GM21423 (cell line): Measurements from ENCODE around the gene TMLHE.
A peak's percentile ranks its signal among the peaks of the same experiment; 100 is the strongest.
"Not testable (repeated sequence)": the region's sequence is repeated elsewhere in the genome, so short reads cannot be mapped to it uniquely, and the experiment has no call there.

ENCODE experiments used
- ATAC-seq: cut with Tn5 transposase; IDR thresholded peaks from one replicate; pipeline ENCODE4 v1.9.1; 2021; ENCODE audit warnings: mild to moderate bottlenecking, moderate library complexity; ENCODE audit not compliant: unreplicated experiment

TMLHE gene

GRCh38 chrX:155505296-155505695 is 107.5 kb downstream of the TMLHE start:
- ATAC-seq = no peak

DNA sequence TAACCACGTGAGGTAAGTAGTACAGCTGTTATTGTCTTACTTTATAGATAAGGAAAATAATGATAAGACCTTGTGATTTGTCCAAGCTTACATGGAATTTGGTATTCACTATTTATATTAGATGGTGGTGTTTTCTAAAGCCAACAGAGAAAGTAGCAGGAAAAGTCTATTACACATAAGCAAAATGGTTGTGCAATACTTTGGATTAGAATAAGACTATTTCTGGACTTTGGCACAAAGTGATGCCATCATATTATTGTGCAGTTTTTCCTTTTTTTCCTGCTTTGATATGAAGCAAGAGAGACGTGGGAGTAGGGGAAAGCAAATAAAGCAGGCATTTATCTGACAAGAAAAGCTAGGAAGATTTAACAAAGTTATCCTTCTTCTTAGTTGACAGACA is 117.6 kb downstream of the TMLHE start:
- not testable (repeated sequence) for ATAC-seq

DNA sequence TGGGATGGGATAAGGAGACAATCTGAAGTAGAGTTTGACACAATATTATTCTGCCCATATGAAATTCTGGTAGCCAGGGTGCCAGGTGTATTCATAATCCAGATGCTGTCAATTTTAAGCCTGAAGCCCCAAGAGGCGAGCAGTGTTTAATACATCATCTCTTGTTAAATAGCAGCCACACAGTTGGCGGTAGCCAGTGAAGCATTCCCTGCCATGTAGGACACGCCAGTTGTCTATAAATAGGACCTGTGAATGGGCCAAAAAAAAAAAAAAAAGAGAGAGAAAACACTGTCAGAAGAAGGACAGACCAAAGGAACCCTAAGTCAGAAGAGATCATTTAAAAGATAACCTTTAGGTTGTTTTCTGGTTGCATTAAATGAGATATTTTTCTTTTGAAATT is 121.3 kb downstream of the TMLHE start:
- ATAC-seq = not testable (repeated sequence)

DNA sequence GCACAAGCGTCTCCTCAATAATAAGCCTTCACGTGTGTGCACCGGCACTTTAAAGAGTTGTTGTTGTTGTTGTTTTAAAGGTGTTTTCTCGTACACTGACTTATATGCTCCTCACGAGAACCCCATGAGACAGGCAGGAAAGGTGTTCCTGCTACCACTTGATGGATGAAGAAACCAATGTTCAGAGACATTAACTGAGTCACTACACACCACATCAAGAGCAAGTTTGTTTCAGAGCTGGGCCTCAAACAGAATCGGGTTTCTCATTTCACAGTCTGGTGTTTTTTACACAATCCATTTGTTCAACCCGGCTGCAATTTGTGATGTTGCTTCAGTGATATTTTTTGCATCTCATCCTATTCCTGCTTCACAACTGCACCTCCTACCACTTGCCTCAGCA is 135.6 kb downstream of the TMLHE start:
- not testable (repeated sequence) for ATAC-seq

DNA sequence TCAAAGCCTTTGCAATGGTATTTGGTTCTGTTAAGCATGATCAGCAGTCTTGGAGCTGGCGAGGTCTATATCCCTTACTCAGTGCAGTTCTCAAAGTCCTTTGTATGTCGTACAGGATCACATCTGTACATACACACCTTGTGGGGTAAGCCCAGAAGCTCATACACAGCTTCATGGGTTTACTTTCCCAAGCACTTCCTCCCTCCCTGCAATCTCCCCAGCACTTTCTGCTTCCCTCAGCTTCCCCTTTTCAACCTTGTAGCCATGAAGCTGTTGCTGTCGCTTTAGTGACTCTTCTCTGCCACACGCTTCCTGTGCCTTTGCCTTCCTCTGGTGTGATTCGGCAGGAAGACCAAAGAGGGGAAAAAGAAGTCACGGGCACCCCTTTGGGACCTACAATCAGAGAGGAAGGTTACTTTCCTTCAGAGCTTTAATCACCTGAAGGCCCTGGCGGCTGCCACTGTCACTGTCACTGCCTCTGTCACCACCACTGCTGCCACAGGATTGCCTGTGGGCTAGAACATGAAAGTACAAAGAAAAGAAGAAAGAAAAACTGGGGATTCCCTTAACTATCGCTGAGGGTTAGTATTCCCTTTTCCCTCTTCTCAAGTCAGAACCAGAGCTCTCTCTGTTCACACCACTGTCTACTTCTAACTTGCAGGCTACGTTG is 146.3 kb downstream of the TMLHE start:
- not testable (repeated sequence) for ATAC-seq

DNA sequence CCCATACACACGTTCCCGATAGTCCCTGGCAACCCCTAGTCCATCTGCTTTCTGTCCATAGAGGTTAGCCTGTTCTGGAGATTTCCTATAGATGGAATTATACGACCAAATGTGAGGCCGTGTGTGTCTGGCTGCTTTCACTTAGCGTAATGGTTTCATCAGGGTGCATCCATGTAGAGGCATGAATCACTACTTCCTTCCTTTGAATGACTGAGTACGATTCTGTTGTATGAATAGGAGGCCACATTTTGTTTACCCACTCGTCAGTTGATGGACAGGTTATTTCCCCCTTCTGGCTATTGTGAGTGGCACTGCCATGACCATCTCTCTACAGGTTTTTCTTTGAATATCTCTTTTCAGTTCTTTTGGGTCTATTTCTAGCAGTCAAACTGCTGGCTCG is 152.3 kb downstream of the TMLHE start:
- not testable (repeated sequence) for ATAC-seq

GRCh38 chrX:155458471-155458870 is 154.3 kb downstream of the TMLHE start, which contains the start of gene F8A3:
Gene F8A3 (minus strand): TSS chrX:155458620. CDS start chrX:155458600, 20 bp downstream.
- peak; percentile 80 for ATAC-seq

GRCh38 chrX:155457761-155458447 is 154.8 kb downstream of the TMLHE start:
- ATAC-seq = peak; percentile 54

DNA sequence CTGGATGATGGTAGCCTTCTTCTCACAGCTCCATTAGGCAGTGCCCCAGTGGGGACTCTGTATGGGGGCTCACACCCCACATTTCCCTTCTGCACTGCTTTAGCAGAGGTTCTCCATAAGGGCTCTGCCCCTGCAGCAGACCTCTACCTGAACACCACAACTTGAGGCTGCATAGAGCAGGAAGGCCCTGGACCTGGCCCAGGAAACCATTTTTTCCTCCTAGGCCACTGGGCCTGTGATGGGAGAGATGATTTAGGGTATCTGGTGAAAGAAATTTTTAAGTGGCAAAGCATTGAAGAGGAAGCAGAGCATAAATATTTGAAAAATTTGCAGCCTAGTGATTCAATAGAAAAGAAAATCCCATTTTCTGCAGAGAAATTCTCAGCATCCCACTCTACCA is 171.7 kb downstream of the TMLHE start:
- ATAC-seq = no peak
